BLaER1 treated with 17β-estradiol and CSF1 and Interleukin-3, amounts not matched to agents 10 nM and 100 nM (cell line): ENCODE measurements around the gene PALM.
"Not testable (repeated sequence)": the region's sequence is repeated elsewhere in the genome, so short reads cannot be mapped to it uniquely, and the experiment has no call there.

Experiments used
- H3K27ac ChIP-seq, 11 experiments: shearing (Covaris generic); formaldehyde crosslinking; 2 replicates each; pipeline ENCODE4 v1.8.1; 2022
- H3K27me3 ChIP-seq, 11 experiments: shearing (Covaris generic); formaldehyde crosslinking; 2 replicates each; pipeline ENCODE4 v1.8.1; 2022
- H3K36me3 ChIP-seq, 11 experiments: shearing (Covaris generic); formaldehyde crosslinking; 2 replicates each; pipeline ENCODE4 v1.8.1; 2022
- H3K4me1 ChIP-seq, 10 experiments: shearing (Covaris generic); formaldehyde crosslinking; 2 replicates each; pipeline ENCODE4 v1.8.1; 2022
- H3K4me2 ChIP-seq, 11 experiments: shearing (Covaris generic); formaldehyde crosslinking; 2 replicates each; pipeline ENCODE4 v1.8.1; 2022
- H3K4me3 ChIP-seq, 10 experiments: shearing (Covaris generic); formaldehyde crosslinking; 2 replicates each; pipeline ENCODE4 v1.8.1; 2022
- H3K9ac ChIP-seq, 11 experiments: shearing (Covaris generic); formaldehyde crosslinking; 2 replicates each; pipeline ENCODE4 v1.8.1; 2022
- H3K9me3 ChIP-seq, 11 experiments: shearing (Covaris generic); formaldehyde crosslinking; replicated peaks in 1 of 11; 2 replicates each; pipeline ENCODE4 v1.8.1; 2022
- H4K20me1 ChIP-seq, 11 experiments: shearing (Covaris generic); formaldehyde crosslinking; 2 replicates each; pipeline ENCODE4 v1.8.1; 2022
- Cebpa-rat ChIP-seq, 11 experiments: shearing (Covaris generic); IDR thresholded peaks; 2 replicates each; pipeline ENCODE4 v1.8.1; 2022

The PALM gene

GRCh38 chr19:695352-695949 lies 13.3 kb upstream of the PALM start, which contains the start of gene PRSS57:
PRSS57 (minus strand) TSS chr19:695452; CDS start chr19:695430, 22 bp downstream.
- peaks cover 45 to 87% (median 79%) of the 10 kb centered on the region in 10 experiments for H3K4me1 ChIP-seq
- peaks cover 0 to 18% (median 5%) of the 10 kb centered on the region in 11 experiments; a peak in 13 of 22 replicates for H3K27me3 ChIP-seq
- no peaks in the 10 kb centered on the region for H3K9me3 ChIP-seq
- peak within 1 kb of the TSS; percentile 78 to 98 (median 90) for H3K4me2 ChIP-seq
- H3K4me3 ChIP-seq, result peak within 1 kb of the TSS; percentile 30 to 63 (median 52)
- H3K9ac ChIP-seq, result peak within 1 kb of the TSS; percentile 54 to 77 (median 72)
- no peaks in the 10 kb centered on the region for H3K36me3 ChIP-seq
- peak within 1 kb of the TSS in 9 of 11 experiments; percentile 42 to 99 (median 76); a peak in 19 of 22 replicates for H3K27ac ChIP-seq
- TF ChIP-seq Cebpa-rat (IDR thresholded peaks at IDR 0.05), result no peak
- H4K20me1 ChIP-seq, result no peaks in the 10 kb centered on the region

- peak overlapping the region in 6 of 10 experiments; percentile 34 to 61 (median 48); a peak in 9 of 20 replicates for H3K4me3 ChIP-seq
- peak overlapping the region in 10 of 11 experiments; percentile 58 to 99 (median 96); a peak in 20 of 22 replicates for H3K27ac ChIP-seq
- H3K4me1 ChIP-seq, result peaks cover 61 to 100% (median 95%) of the 10 kb centered on the region in 10 experiments
- not testable (repeated sequence) for H3K9me3 ChIP-seq, H3K36me3 ChIP-seq, H4K20me1 ChIP-seq
- H3K4me2 ChIP-seq, result peak overlapping the region; percentile 79 to 99 (median 91)
- H3K9ac ChIP-seq, result peak overlapping the region; percentile 65 to 90 (median 84); a peak in 19 of 22 replicates
- peaks cover 0 to 18% (median 5%) of the 10 kb centered on the region in 11 experiments; a peak in 13 of 22 replicates for H3K27me3 ChIP-seq
These were observed 10.2 kb upstream of the PALM start for GRCh38 chr19:698529-698928.

- Histone ChIP-seq H3K4me1 (peaks cover 60 to 95% (median 92%) of the 10 kb centered on the region in 10 experiments), H3K4me2 (peak overlapping the region; percentile 79 to 99 (median 91); a peak in 21 of 22 replicates), H3K9ac (peak overlapping the region in 9 of 11 experiments; percentile 69 to 90 (median 85); a peak in 17 of 22 replicates), H3K4me3 (peak overlapping the region in 2 of 10 experiments; percentile 48; a peak in 1 of 20 replicates), H3K27me3 (peaks cover 0 to 12% (median 2%) of the 10 kb centered on the region in 11 experiments; a peak in 12 of 22 replicates), H3K27ac (peak overlapping the region in 9 of 11 experiments; percentile 82 to 99 (median 96); a peak in 18 of 22 replicates)
- not testable (repeated sequence) for H4K20me1 ChIP-seq, H3K9me3 ChIP-seq, H3K36me3 ChIP-seq
These were observed 8.8 kb upstream of the PALM start for GRCh38 chr19:699885-700284.

- Histone ChIP-seq H3K4me1 (peaks cover 50 to 71% (median 67%) of the 10 kb centered on the region in 10 experiments), H3K4me3 (peak overlapping the region; percentile 50 to 74 (median 63); a peak in 19 of 20 replicates), H3K27ac (peak overlapping the region; percentile 50 to 96 (median 75); a peak in 21 of 22 replicates), H3K9ac (peak overlapping the region; percentile 61 to 81 (median 67); a peak in 20 of 22 replicates), H3K4me2 (peak overlapping the region; percentile 52 to 98 (median 89))
- not testable (repeated sequence) for H3K9me3 ChIP-seq, H3K27me3 ChIP-seq, H4K20me1 ChIP-seq, H3K36me3 ChIP-seq
These were observed 5.9 kb upstream of the PALM start for GRCh38 chr19:702847-703246.

GRCh38 chr19:703329-703650 lies 5.4 kb upstream of the PALM start:
- H3K9me3 ChIP-seq, result no peaks in the 10 kb centered on the region
- no peaks in the 10 kb centered on the region for H3K27me3 ChIP-seq
- H3K9ac ChIP-seq, result peak overlapping the region; percentile 61 to 81 (median 67)
- H3K27ac ChIP-seq, result peak overlapping the region; percentile 50 to 96 (median 75); a peak in 21 of 22 replicates
- peaks cover 51 to 71% (median 67%) of the 10 kb centered on the region in 10 experiments for H3K4me1 ChIP-seq
- H3K4me3 ChIP-seq, result peak overlapping the region; percentile 50 to 74 (median 63)
- H4K20me1 ChIP-seq, result no peaks in the 10 kb centered on the region
- no peaks in the 10 kb centered on the region for H3K36me3 ChIP-seq
- peak overlapping the region; percentile 52 to 98 (median 89) for H3K4me2 ChIP-seq
- no peak for TF ChIP-seq Cebpa-rat (IDR thresholded peaks at IDR 0.05)

- Histone ChIP-seq H3K9me3 (no peaks in the 10 kb centered on the region), H3K27me3 (no peaks in the 10 kb centered on the region), H3K4me1 (peaks cover 47 to 68% (median 63%) of the 10 kb centered on the region in 10 experiments), H3K4me2 (peak overlapping the region; percentile 82 to 98 (median 92)), H3K9ac (peak overlapping the region; percentile 61 to 81 (median 67)), H3K27ac (peak overlapping the region; percentile 57 to 96 (median 75); a peak in 21 of 22 replicates), H3K4me3 (peak overlapping the region; percentile 50 to 74 (median 63)), H3K36me3 (no peaks in the 10 kb centered on the region), H4K20me1 (no peaks in the 10 kb centered on the region)
- no peak for TF ChIP-seq Cebpa-rat (IDR thresholded peaks at IDR 0.05)
These were observed 4.9 kb upstream of the PALM start for GRCh38 chr19:703651-704446.

GRCh38 chr19:704447-704741 lies 4.3 kb upstream of the PALM start:
- peak overlapping the region in 9 of 10 experiments; percentile 20 to 63 (median 42); a peak in 14 of 20 replicates for H3K4me3 ChIP-seq
- H3K9me3 ChIP-seq, result no peaks in the 10 kb centered on the region
- no peaks in the 10 kb centered on the region for H3K36me3 ChIP-seq
- peak overlapping the region in 10 of 11 experiments; percentile 29 to 65 (median 54); a peak in 16 of 22 replicates for H3K9ac ChIP-seq
- H4K20me1 ChIP-seq, result no peaks in the 10 kb centered on the region
- TF ChIP-seq Cebpa-rat (IDR thresholded peaks at IDR 0.05), result no peak
- H3K4me2 ChIP-seq, result peak overlapping the region; percentile 82 to 94 (median 89)
- no peaks in the 10 kb centered on the region for H3K27me3 ChIP-seq
- peak overlapping the region in 10 of 11 experiments; percentile 24 to 65 (median 58); a peak in 18 of 22 replicates for H3K27ac ChIP-seq
- H3K4me1 ChIP-seq, result peaks cover 42 to 63% (median 58%) of the 10 kb centered on the region in 10 experiments

- peaks cover 0 to 3% (median 0%) of the 10 kb centered on the region in 11 experiments; a peak in 1 of 22 replicates for H3K27me3 ChIP-seq
- H3K36me3 ChIP-seq, result peaks cover 0 to 17% (median 0%) of the 10 kb centered on the region in 11 experiments; a peak in 3 of 22 replicates
- TF ChIP-seq Cebpa-rat (IDR thresholded peaks at IDR 0.05), result no peak
- no peaks in the 10 kb centered on the region for H3K9me3 ChIP-seq
- H3K27ac ChIP-seq, result peak overlapping the region; percentile 47 to 85 (median 79)
- peaks cover 25 to 52% (median 41%) of the 10 kb centered on the region in 10 experiments for H3K4me1 ChIP-seq
- peak overlapping the region; percentile 98 to 100 (median 100) for H3K4me2 ChIP-seq
- peaks cover 0 to 22% (median 5%) of the 10 kb centered on the region in 11 experiments; a peak in 10 of 22 replicates for H4K20me1 ChIP-seq
- H3K4me3 ChIP-seq, result peak overlapping the region; percentile 82 to 94 (median 89)
- H3K9ac ChIP-seq, result peak overlapping the region; percentile 81 to 92 (median 87)
These were observed 645 bp downstream of the PALM start for GRCh38 chr19:709196-709964.
